CD4-positive, alpha-beta T cell treated with Interleukin-10 for 1 hour (primary cell): ENCODE data around the gene SSBP3.
"Not testable (repeated sequence)": the region's sequence is repeated elsewhere in the genome, so short reads cannot be mapped to it uniquely, and the experiment has no call there.

Experiments used
- DNase-seq: peaks from one replicate; pipeline ENCODE4 v3.0.0-alpha.2; 2020

The SSBP3 gene

GRCh38 chr1:54215523-54215922, 190.7 kb downstream of the SSBP3 start:
- DNase-seq: no peak

- no peak for DNase-seq
Observed at GRCh38 chr1:54212872-54213271, 193.3 kb downstream of the SSBP3 start.

GRCh38 chr1:54207896-54208295, 198.3 kb downstream of the SSBP3 start:
- not testable (repeated sequence) for DNase-seq

GRCh38 chr1:54207287-54207686, 198.9 kb downstream of the SSBP3 start:
- no peak for DNase-seq

GRCh38 chr1:54204199-54204598, 202.0 kb downstream of the SSBP3 start:
- DNase-seq: no peak

- no peak for DNase-seq
Observed at GRCh38 chr1:54200519-54200997, 205.6 kb downstream of the SSBP3 start.

- peak; percentile 94 for DNase-seq
Observed at GRCh38 chr1:54199765-54200518, 206.3 kb downstream of the SSBP3 start, which contains the start of the genes CYB5RL and MRPL37. Gene CYB5RL, minus strand, starts transcription at chr1:54200030. Its CDS starts 4,414 bp downstream, at chr1:54195616. Gene MRPL37, plus strand, starts transcription at chr1:54200167. Its CDS starts 77 bp downstream, at chr1:54200244.

- DNase-seq: peak; percentile 7
Observed at GRCh38 chr1:54199151-54199764, 206.9 kb downstream of the SSBP3 start.

- no peak for DNase-seq
Observed at GRCh38 chr1:54193453-54193852, 212.7 kb downstream of the SSBP3 start.

- no peak for DNase-seq
Observed at GRCh38 chr1:54191525-54191924, 214.7 kb downstream of the SSBP3 start.

- no peak for DNase-seq
Observed at GRCh38 chr1:54190526-54190925, 215.7 kb downstream of the SSBP3 start.

- no peak for DNase-seq
Observed at GRCh38 chr1:54188291-54188690, 217.9 kb downstream of the SSBP3 start.

GRCh38 chr1:54186056-54186455, 220.1 kb downstream of the SSBP3 start:
- DNase-seq: no peak

GRCh38 chr1:54180701-54181360, 225.4 kb downstream of the SSBP3 start:
- DNase-seq: no peak

- DNase-seq: no peak
Observed at GRCh38 chr1:54178296-54179070, 227.7 kb downstream of the SSBP3 start.

GRCh38 chr1:54177726-54178125, 228.5 kb downstream of the SSBP3 start:
- DNase-seq: no peak

- no peak for DNase-seq
Observed at GRCh38 chr1:54176621-54177327, 229.4 kb downstream of the SSBP3 start.
